Tibial nerve (tissue), 4 donors: ENCODE data around the gene PRMT1.

Source experiments
- CTCF ChIP-seq, 5 experiments: fragments of 200-600 bp in 3 of 5; fragments of 450-650 bp in 2 of 5; sonication (generic) in 3 of 5; IDR thresholded peaks; one replicate each; pipeline ENCODE4 v1.5.1; 2016 to 2019; ENCODE audit warnings: antibody characterized with exemption in 5 of 5, mild to moderate bottlenecking in 3 of 5, moderate library complexity in 2 of 5
- EP300 ChIP-seq, 2 donors: sonication (generic); formaldehyde crosslinking; IDR thresholded peaks; one replicate each; pipeline ENCODE4 v1.6.1; 2017; ENCODE audit warnings: antibody characterized with exemption in 2 of 2, mild to moderate bottlenecking in 1 of 2

- peak; percentile 25 to 42 (median 36) for TF ChIP-seq CTCF (IDR thresholded peaks at IDR 0.05)
- no peak for TF ChIP-seq EP300 (IDR thresholded peaks at IDR 0.05)
These were observed 12.3 kb downstream of the PRMT1 start, which contains the start of gene ADM5 for GRCh38 chr19:49689133-49690078.
